DMS114 treated with DMSO at 0.1 percent for 48 hours (cell line): Measurements from ENCODE around the gene DEDD.

Experiments
- DNase-seq: peaks from one replicate; lab custom pipeline; 2025; ENCODE audit not compliant: unreplicated experiment; lab: John Stamatoyannopoulos, UW

The DEDD gene, protein sequence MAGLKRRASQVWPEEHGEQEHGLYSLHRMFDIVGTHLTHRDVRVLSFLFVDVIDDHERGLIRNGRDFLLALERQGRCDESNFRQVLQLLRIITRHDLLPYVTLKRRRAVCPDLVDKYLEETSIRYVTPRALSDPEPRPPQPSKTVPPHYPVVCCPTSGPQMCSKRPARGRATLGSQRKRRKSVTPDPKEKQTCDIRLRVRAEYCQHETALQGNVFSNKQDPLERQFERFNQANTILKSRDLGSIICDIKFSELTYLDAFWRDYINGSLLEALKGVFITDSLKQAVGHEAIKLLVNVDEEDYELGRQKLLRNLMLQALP

DNA sequence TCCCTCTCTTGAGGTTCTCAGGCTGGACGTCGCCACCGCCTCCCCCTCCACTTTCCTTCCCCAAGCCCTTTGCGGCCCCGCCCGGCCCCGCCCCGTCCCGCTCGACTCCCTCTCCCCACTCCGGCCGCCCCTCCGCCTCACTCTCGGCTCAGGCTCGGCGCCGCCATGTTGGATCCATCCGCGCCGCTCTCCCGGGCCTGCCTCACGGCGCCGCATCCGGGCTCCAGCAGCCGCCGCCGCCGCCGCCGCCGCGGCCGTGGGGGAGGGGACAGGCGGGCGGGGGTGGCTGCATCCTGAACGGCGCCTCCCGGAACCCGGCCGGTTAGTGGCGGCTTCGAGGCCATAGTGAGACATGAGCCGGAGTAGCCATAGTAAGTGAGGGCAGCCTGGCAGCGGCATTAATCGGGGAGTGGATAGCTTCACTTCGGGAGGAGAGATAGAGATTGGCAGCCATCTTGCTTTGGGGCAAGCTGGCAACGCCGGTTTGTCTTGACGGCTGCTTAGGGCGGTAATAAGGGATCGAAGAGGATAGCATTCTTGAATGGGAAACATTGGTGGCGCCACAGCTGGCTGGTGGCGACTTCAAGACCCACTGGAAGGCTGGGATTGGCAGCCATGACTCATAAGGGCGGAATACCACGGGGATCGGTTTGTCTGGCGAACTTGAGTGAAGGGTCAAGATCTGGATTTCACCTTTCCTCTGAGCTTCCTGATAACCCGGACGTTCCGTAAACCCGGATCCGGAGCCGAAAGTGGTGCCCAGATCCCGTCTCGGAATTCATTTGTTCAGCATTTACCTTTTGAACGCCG is at the start of gene DEDD:
TSS of gene DEDD (minus strand) at position 258 of the 810 bp plus-strand sequence. CDS start 8,205 bp downstream, outside the sequence.
- DNase-seq: peak; percentile 100

DNA sequence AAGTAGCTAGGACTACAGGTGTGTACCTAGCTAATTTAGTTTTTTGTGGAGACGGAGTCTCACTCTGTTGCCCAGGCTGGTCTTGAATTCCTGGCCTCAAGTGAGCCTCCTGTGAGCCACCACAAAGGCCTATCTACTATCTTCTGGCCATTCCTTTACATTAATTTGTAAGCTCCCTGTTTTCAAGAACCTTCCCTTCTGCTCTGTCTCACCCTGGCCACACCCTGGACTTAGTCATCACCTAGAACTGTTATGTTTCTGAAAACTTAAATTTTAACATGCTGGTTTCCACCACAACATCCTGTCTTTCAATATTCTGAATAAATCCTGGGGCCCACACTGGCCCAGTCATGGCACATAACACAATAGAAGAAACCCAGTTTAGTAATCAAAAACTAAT is 49.7 kb upstream of the DEDD start:
- DNase-seq: no peak

DNA sequence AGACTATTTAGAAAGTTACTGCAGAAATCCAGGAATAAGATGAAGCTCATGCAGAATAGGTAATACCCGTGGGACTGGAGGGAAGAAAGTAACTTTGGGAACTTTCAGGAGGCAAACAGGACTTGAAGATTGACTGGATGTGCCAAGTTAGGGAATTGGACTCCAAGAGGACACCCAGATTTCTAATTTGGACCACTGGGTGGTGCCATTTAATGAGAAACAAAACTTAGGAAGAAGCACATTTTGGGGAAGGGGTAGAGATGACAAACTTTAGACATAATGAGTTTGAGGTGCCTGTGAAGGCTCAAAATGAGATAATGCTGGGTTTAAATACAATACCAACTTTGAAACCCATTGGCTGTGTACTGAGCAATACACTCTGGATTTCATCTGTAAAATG is 48.2 kb upstream of the DEDD start:
- peak; percentile 49 for DNase-seq

DNA sequence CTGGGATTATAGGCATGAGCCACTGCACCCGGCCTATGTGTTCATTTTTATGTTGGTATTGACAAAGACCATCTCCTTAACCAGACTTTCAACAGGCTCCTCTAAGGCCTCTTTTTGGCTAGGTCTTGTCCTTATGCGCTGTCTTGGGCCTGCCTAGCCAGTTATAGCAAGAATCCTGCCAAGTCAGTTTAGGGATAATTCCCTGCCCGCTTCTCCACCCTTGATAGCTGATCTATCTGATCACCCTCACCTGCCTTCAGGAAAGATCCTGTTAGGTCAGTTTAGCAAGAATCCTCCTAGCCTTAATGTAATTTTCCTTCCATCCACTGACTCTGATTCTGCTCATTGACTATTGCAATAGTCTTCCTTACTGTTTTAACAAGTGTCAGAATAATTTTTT is 47.2 kb upstream of the DEDD start:
- no peak for DNase-seq

DNA sequence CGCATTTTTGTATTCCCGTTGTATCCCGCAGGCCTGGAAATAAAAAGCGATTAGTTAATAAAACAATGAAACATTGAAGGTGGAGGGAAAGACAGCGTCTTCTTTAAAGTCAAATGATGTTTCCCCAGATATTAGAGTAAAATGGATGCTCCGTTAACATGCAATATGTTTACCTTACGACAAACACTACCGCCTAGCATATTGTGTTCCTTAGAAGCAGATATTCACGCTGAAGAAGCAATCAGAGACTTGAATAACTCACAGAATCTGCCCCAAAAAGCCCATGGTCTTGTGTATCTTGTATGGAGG is 45.4 kb upstream of the DEDD start:
- DNase-seq: no peak

DNA sequence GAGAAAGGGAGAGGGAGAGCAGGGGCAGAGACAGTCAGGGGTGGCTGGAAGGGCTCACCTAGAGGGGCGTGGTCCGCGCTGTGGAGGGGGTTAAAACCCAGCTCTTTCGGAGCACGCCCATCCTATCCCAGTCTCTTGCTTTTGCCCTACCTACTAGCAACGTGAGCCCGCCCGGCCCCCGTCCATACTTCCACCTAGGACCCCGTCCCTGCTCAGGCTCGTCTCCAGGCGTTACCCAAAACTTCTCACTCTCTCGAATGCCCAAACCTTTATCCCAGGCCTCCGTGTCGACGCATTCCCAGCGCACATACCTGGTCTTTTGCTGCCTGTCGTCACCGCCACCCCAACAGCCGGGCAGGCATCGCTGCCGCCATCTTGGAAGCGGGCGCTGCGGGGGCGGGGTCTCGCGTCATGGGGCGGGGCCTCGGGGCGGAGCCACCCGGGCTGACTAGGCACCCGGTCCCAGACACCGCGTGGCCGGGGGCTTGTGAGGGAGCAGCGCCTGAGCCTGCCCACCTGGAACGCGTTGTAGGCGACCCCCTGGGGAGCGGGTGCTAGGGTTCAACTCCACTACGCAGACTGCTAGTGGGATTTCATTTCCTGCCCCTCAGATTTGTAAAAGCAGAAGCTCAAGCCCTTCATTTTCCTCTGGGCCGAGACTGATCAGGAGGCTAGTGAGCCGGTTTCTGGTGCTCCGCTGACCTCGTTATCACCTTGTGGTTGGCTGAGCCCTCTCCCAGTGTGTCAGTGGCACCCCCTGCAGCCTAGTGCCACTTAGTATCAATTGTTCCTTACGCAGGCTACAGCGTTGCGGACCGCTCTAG is 44.9 kb upstream of the DEDD start, which contains the start of gene B4GALT3:
TSS of gene B4GALT3 (minus strand) at position 396 of the 824 bp plus-strand sequence. CDS start 1,447 bp downstream, outside the sequence.
- DNase-seq: peak; percentile 84

DNA sequence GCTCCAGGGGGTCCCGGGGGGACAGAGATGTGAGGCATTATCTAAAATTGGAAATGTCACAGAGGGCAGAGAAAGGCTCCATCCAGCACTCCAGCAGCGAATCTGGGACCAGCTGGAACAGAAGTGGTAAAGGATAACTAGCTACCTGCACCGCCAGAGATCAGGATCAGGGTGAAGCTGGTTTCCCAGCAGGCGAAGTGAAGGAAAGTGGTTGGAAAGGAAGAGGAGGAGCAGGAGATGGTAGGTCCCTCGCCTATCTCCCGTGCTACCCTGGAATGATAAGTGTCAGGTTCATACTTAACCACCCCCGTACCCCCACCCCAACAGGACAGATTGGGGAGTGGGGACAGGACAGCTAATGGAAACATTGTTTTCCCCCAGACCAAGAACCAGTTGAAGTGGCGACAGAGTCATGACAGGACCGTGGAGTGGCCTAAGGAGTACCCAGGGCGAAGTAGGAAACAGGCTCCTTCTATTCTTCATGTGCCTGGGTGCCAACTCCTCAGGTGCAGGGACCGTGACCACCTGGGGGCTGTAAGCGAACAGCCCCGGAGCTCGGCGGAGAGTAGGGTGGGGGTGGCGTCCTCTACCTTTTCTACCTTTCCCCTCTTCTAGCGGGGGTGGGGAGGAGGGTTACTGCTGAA is 44.1 kb upstream of the DEDD start:
- no peak for DNase-seq

DNA sequence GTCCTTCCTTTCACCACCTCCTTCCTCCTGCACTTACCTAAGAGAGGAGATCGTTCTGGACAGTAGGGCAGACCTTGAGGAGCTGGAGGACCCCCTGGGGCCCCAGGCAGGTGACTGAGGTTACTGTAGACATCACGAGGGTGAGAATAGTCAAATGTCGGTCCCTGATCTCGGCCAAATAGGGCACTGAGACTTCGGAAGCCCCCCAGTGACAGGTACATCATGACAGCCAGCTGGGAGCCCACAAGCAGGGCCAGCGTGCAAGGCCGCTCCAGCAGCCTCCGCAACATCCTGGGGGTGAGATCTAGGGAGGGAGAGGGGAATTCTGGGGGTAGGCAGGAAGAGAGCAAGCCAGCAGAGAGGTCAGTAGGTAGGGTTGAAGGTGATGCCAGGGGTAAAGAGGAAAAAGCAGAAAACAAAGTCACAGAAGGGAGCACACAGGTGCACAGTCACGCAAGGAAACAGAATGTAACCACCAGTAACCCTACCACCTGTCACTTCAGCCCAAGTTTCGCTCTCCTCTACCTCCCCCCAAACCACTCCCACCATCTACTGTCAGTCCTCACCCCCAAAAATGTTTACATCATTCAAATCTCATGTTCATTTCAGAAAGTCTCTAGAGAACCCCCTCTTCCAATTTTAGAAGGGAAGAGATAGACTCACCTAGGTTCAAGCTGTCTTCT is 43.4 kb upstream of the DEDD start:
- DNase-seq: no peak

DNA sequence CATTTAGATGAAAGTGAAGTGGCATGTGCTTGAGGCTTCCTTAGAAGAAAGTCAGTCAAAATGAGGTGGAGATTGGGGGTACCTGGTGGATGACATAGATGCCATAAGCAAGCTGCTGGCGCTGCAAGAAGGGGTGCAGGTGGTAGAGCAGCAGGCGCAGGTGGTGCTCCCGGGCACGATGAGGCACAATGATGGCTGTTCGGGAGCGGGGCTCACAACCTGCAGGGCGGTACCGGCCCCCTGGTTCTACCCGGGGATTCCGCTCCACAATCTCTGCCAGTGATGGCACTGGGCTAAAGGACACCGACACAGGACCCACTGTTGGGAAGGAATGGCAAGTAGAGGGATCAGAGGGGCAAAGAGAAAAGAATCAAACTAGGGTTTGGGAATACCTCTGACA is 42.4 kb upstream of the DEDD start:
- no peak for DNase-seq

DNA sequence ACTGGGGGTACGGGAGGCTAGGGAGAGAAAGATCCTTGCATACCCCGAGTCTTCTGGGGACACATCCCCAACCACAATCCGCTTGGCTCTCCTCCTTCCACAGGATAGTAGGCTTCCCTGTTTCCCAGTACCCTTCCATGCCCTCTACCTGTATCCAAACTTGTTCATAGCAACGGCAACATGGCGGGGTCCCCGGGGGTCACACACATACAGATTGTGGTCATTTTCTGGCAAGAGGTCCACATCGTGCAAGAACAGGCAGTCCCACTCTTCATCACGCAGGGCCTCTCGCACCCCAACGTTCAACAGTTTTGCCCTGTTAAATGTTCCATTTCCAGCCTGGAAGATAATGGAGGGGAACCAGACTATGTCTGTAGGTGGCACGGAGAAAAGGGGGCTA is 41.2 kb upstream of the DEDD start:
- no peak for DNase-seq

DNA sequence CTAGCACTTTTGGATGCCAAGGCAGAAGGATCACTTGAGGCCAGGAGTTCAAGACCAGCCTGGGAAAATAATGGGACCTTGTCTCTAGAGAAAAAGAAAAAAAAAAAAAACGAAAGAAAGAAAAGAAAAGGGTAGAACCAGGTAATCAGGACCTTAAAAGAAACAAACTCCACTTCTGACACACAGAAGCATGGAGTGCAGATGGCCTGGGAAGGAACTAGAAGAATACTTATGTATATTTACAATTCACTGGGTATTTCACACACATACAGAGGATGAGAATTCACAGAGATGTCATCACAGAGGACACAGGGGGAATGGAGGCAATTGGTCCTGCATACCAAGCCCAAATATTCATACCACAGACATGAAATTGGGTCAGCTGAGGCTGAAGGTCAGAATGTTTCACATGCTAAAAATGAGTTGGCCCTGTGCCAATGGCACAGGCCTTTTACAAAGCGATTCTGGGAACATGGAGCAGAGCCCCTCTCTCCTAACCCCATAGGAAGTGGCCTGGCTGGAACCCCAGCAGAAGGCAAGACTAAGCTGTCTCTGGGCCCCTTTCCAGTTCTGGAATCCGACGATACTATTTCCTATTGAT is 40.4 kb upstream of the DEDD start:
- DNase-seq: no peak

DNA sequence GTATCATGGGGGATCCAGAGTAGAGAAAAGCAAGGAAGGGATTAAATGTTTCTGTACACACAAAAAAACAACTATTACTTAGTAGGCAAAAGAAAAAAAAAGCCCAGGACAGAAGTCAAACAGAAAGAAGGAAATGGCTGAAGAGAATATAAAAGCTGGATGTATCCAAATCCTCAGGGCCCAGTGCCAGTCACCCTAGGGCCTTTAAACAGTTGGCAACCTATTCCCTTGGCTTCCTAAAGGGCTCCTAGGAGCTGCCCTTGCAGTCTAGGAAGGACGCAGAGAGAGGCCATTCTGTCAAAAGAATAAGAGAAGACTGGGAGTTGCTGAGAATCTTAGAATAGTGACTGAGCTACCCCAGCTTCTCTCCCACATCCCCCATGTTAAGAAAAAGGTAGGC is 39.9 kb upstream of the DEDD start:
- no peak for DNase-seq

DNA sequence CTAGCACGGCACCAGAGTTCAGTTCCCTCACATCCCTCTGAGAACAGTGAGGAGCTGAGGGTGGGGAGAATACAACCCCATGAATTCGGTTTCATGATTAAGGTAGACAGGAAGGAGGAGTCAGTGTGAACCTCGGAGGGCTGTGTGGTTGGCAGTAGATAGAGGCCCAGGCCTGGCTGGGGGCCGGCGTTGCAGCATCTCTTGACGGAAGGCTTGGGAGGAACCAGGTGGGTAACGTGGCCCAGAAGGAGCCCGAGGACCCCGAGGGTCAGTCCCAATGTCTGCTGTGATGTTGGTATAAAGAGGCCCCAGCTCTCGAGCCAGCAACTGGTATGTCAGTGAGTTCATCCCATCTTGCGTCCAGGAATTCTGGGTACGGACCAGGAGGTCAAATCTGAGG is 39.2 kb upstream of the DEDD start:
- no peak for DNase-seq

DNA sequence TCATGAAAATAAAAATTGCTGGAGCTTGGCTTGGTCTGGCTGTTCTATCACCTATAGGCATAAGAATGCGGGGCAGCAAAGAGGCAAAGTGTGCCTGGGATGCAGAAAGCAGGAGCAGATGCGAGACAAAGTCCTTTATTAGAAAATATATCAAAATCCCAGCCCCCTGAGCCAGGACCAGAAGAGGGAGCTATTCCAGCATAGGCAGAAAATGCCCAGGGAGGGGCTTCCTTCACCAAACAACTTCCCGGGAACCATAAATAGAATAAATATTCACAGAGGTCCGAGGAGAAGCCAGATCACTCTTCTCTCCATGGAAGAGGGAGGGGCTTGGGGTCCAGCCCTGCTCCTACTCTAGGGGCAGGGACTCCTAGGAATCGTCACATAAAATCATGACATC is 38.7 kb upstream of the DEDD start:
- DNase-seq: no peak

DNA sequence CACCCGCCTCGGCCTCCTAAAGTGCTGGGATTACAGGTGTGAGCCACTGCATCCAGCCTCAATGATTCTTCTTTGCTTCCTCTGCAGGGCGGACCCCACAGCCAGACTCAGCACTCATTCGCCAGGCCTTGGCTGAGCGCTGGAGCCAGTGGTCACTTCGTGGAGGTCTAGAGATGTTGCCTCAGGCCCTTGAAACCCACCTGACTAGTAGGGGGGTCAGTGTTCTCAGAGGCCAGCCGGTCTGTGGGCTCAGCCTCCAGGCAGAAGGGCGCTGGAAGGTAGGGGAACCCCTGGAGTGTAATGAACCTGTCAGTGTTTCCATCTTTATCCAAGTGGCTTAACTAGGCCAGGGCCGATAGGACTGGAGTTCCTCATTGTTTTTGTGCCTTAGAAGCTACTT is 36.4 kb upstream of the DEDD start:
- DNase-seq: no peak

DNA sequence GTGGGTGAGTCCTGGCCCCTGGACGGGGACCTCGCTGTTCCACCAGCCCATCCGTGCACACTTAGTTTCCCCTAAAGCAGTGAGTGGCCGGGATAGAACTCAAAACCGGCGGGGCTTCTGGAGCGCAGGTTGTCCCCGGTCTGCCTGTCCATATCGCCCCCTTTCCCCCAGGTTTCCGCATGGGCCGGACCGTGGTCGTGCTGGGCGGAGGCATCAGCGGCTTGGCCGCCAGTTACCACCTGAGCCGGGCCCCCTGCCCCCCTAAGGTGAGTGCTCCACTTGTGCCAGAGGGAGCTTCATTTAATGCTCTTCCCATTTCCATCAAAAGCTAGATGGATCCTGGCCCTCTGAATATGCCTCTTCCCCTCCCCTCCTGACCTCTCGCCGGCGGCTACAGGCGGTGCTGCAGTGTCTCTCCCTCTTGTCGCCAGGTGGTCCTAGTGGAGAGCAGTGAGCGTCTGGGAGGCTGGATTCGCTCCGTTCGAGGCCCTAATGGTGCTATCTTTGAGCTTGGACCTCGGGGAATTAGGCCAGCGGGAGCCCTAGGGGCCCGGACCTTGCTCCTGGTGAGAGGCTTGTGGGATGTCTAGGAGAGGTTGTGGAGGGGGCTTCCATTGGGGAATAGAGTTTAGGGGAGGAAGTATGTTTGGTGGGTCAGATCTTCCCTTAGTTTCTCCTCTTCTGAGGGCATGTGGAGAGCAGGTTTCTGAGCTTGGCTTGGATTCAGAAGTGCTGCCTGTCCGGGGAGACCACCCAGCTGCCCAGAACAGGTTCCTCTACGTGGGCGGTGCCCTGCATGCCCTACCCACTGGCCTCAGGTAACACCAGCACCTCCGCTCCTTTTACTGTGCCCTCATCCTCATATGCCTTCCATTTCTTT is 34.4 kb upstream of the DEDD start:
- no peak for DNase-seq

DNA sequence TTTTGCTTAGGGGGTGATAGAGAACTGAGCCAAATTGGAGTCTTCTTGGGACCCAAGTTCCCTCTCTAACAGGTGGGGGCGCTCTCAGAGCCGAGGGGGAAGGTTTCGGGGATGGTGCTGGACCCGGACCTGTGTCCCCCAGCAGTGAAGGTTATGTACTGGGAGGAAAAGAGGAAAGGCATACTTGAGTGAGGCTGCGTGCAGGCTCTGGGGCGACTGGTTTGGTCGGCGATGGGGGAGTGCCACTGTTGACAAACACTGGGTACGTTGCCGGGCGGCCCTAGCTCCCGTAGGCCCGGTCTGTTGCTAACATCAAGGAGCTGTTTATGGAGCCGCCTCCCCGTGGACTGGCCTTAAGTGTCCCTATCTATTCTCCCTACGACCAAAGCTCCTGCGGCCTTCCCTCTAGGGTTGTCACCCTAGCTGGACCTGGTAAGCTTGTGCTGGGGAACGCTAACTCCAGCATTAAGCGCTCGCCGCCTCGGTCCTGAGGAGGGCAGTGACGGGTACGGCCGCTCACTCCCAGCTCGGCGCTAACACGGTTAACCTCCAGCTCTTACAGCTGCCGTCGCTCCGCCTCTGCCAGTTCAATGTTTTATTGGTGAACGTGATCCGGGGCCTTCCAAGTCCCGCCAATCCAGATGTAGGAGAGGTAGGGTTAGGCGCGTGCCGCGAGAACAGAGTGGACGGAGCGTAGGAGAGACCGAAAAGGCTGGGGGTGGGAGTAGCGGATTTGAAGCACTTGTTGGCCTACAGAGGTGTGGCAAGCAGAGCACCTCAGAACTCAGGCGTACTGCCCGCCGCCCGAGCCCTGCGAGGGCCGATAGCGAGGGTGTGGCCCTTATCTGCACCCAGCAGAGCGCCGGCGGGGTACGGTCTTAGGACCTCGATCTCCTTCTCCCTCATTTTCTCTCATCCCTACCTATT is 33.5 kb upstream of the DEDD start, which contains the start of gene PPOX:
TSS of gene PPOX (plus strand) at position 685 of the 927 bp plus-strand sequence. CDS start 422 bp downstream, outside the sequence.
- peak; percentile 100 for DNase-seq
